ENCODE measurements around the gene PCGF3. TPM values are rescaled to one million over a fixed set of nuclear protein-coding genes. Genes with fewer than 3 reads are reported as not detected.

Gene PCGF3
- total and polyA plus RNA-seq, 9 of the 15 experiments (the other 6 are each of a cell fraction or from before 2014, with no cell fraction given): 2.6 to 46.1 (median 20.3) TPM

- intact Hi-C loops (cut with micrococcal nuclease): loop anchor here (5.0 kb wide), 2 partner anchors 99 to 206 kb away; partner anchors contain the start of gene IDUA
- peak; percentile 100 for FAIRE-seq
- TF ChIP-seq ZBTB33 (CRISPR knock-in tag; IDR thresholded peaks at IDR 0.05): no peak
- TF ChIP-seq ASH1L (IDR thresholded peaks at IDR 0.05; ENCODE audit: borderline replicate concordance, low read depth, partially characterized antibody): peak; percentile 97
- TF ChIP-seq ZNF12 (CRISPR knock-in tag; IDR thresholded peaks at IDR 0.05): 0 out of 2 replicates have a peak, but pooled peaks have one; percentile 61
- 0 out of 2 replicates have a peak, but pooled peaks have one; percentile 33 for TF ChIP-seq ARID4B (CRISPR knock-in tag; IDR thresholded peaks at IDR 0.05)
- peak; percentile 70; the same call in 1 of the 2 replicates for TF ChIP-seq ZBTB12 (CRISPR knock-in tag; IDR thresholded peaks at IDR 0.05)
- peak; percentile 77 for TF ChIP-seq PRDM10 (IDR thresholded peaks at IDR 0.05; ENCODE audit: partially characterized antibody)
Measured at GRCh38 chr4:781493-782216, 76.0 kb downstream of the PCGF3 start.

More at GRCh38 chr4:781493-782216, 76.0 kb downstream of the PCGF3 start:
- Histone ChIP-seq H3K9me3 (replicated peaks; ENCODE audit: control insufficient read depth, insufficient read depth, low read depth, low read length) (no peaks in the 10 kb centered on the region; the same call in 1 of the 2 replicates), H2AFZ (ENCODE audit: low read depth, low read length) (peak overlapping the region; percentile 96), H3K4me2 (ENCODE audit: insufficient read depth, low read length) (peak overlapping the region; percentile 97), H4K20me1 (replicated peaks; ENCODE audit: control insufficient read depth, insufficient read depth, low read length) (no peaks in the 10 kb centered on the region), H3K27me3 (ENCODE audit: control insufficient read depth in 2 of 2, insufficient read depth in 2 of 2, low read length in 2 of 2) (no peaks in the 10 kb centered on the region), H3K79me2 (ENCODE audit: control insufficient read depth, insufficient read depth, low read length) (peaks cover 50% of the 10 kb centered on the region), H3K36me3 (ENCODE audit: control insufficient read depth, insufficient read depth, low read length) (peaks cover 44% of the 10 kb centered on the region), H3K27ac (ENCODE audit: extremely low read depth, low read depth, low read length) (peak overlapping the region; percentile 99), H3K9ac (ENCODE audit: insufficient read depth in 1 of 2, low read depth in 2 of 2, low read length in 2 of 2) (peak overlapping the region; percentile 100), H3K4me3 (peak overlapping the region; percentile 100), H3K4me1 (replicated peaks in 1 of 2; ENCODE audit: control insufficient read depth in 2 of 2, insufficient read depth in 2 of 2, low read length in 2 of 2) (peaks cover 12 to 49% of the 10 kb centered on the region in 2 experiments; a peak in 4 of 5 replicates), H3K9me1 (ENCODE audit: control insufficient read depth, insufficient read depth, low read length) (no peaks in the 10 kb centered on the region)
- DNase-seq (ENCODE audit: extremely low read depth in 1 of 4, low spot score in 3 of 4): peak; percentile 98 to 100 (median 99)
- ChIA-PET CTCF (ENCODE audit: low intra/inter-chr PET ratio) (no interaction called here), POLR2A (interaction anchor here (0.5 to 1.9 kb wide), 16 partner anchors 8 to 1632 kb away, joined by 3 to 15 read pairs (median 4); partner anchors contain the start of gene SLC26A1)
- in situ Hi-C loops (cut with MboI): no loop called here
- 1% methylated on average over 41 of the region's 57 CpGs for WGBS (ENCODE audit: insufficient coverage, low coverage, missing lambda C conversion rate)
- peak; percentile 99 for ATAC-seq
- BruUV-seq (replicated peaks): no TSS peak

Measured in K562 (cell line).